Endothelial cell of umbilical vein (primary cell): Measurements from ENCODE around the gene GSE1. TPM values are rescaled to one million over a fixed set of nuclear protein-coding genes. Genes with fewer than 3 reads are reported as not detected.

Experiments used
- BruUV-seq: library from RNA; stranded (reverse); fragments of 400-500 nt; replicated peaks from 2 replicates; lab custom pipeline; 2021; lab: Mats Ljungman, UMichigan
- CTCF ChIA-PET: fragments of 300-600, 350-600 bp; sonication (Branson Sonifier 250); formaldehyde crosslinking; loops from one replicate; lab custom pipeline; 2021; ENCODE audit warnings: antibody characterized with exemption, inconsistent platforms; lab: Charles Lee
- POLR2A ChIA-PET: fragments of 300-600, 350-600 bp; sonication (Branson Sonifier 250); formaldehyde crosslinking; loops from one replicate; lab custom pipeline; 2021; ENCODE audit warnings: antibody characterized with exemption, inconsistent platforms; lab: Charles Lee
- DNase-seq: peaks from one replicate; pipeline ENCODE4 v3.0.0-alpha.2; 2011; ENCODE audit warnings: low read depth, low spot score
- FAIRE-seq: peaks from 2 replicates; lab custom pipeline; 2011; peaks lifted over from hg19 to GRCh38; lab: Jason Lieb, UNC
- H2AFZ ChIP-seq: 2 replicates; pipeline ENCODE4 v1.6.0; 2012; ENCODE audit warnings: low read depth, low read length, control low read depth, inconsistent platforms
- H3K27ac ChIP-seq: 2 replicates; pipeline ENCODE4 v1.5.1; 2011; ENCODE audit warnings: low read depth, mild to moderate bottlenecking, control low read depth, low read length, moderate library complexity; ENCODE audit not compliant: insufficient read depth
- H3K27me3 ChIP-seq, 2 experiments: 2 replicates each; pipeline versions ENCODE4 v1.6.0 to v1.6.1; 2011; ENCODE audit warnings: low read length in 2 of 2, mixed read lengths in 1 of 2; ENCODE audit not compliant: control insufficient read depth in 2 of 2, insufficient read depth in 2 of 2
- H3K36me3 ChIP-seq, 2 experiments: 2 replicates in 1 of 2; 3 replicates in 1 of 2; pipeline ENCODE4 v1.5.1; 2011; ENCODE audit warnings: low read length in 2 of 2, mild to moderate bottlenecking in 1 of 2, moderate library complexity in 1 of 2; ENCODE audit not compliant: control insufficient read depth in 2 of 2, insufficient read depth in 2 of 2; ENCODE audit errors: extremely low read depth in 1 of 2
- H3K4me1 ChIP-seq: 3 replicates; pipeline ENCODE4 v1.5.1; 2011; ENCODE audit warnings: mild to moderate bottlenecking, low read length; ENCODE audit not compliant: control insufficient read depth, insufficient read depth; ENCODE audit errors: extremely low read depth
- H3K4me2 ChIP-seq: 2 replicates; pipeline ENCODE4 v1.6.1; 2011; ENCODE audit warnings: low read length, control low read depth, mixed read lengths; ENCODE audit not compliant: insufficient read depth
- H3K4me3 ChIP-seq, 3 experiments: fragments of 200-600 bp in 1 of 3; sonication (generic), shearing (Covaris generic) in 1 of 3; replicated peaks in 1 of 3; 2 replicates each; pipeline ENCODE4 v1.5.1; 2011 to 2016; ENCODE audit warnings: control low read depth in 3 of 3, low read length in 3 of 3, mild to moderate bottlenecking in 2 of 3, inconsistent platforms in 1 of 3, low read depth in 1 of 3, moderate library complexity in 1 of 3; ENCODE audit not compliant: insufficient read depth in 1 of 3
- H3K79me2 ChIP-seq: 2 replicates; pipeline ENCODE4 v1.6.0; 2012; ENCODE audit warnings: low read length, inconsistent platforms; ENCODE audit not compliant: control insufficient read depth, insufficient read depth
- H3K9ac ChIP-seq: replicated peaks from 2 replicates; pipeline ENCODE3; 2011; ENCODE audit warnings: low read length, control low read depth; ENCODE audit not compliant: insufficient read depth; ENCODE audit errors: extremely low read depth
- H3K9me1 ChIP-seq: replicated peaks from 3 replicates; pipeline ENCODE4 v1.6.0; 2011; ENCODE audit warnings: mild to moderate bottlenecking, low read length; ENCODE audit not compliant: control insufficient read depth, insufficient read depth; ENCODE audit errors: extremely low read depth
- H3K9me3 ChIP-seq: replicated peaks from 2 replicates; pipeline ENCODE4 v1.5.1; 2012; ENCODE audit warnings: low read length, inconsistent platforms; ENCODE audit not compliant: control insufficient read depth, insufficient read depth
- H4K20me1 ChIP-seq: replicated peaks from 2 replicates; pipeline ENCODE3; 2011; ENCODE audit warnings: mild to moderate bottlenecking, low read length; ENCODE audit not compliant: control insufficient read depth, insufficient read depth; ENCODE audit errors: extremely low read depth
- CTCF ChIP-seq, 2 donors: IDR thresholded peaks; 1 replicate in 1 of 2; 2 replicates in 1 of 2; pipeline ENCODE4 v1.5.1; 2011; ENCODE audit warnings: low read length in 2 of 2, mild to moderate bottlenecking in 2 of 2, moderate library complexity in 2 of 2, control low read depth in 1 of 2, inconsistent platforms in 1 of 2, low read depth in 1 of 2; ENCODE audit not compliant: insufficient read depth in 1 of 2; ENCODE audit errors: extremely low read depth in 1 of 2
- EZH2 ChIP-seq: IDR thresholded peaks from 2 replicates; pipeline ENCODE4 v1.6.1; 2012; ENCODE audit warnings: borderline replicate concordance, low read depth, mild to moderate bottlenecking, moderate library complexity, low read length, inconsistent platforms; ENCODE audit not compliant: severe bottlenecking
- FOS ChIP-seq: IDR thresholded peaks from 2 replicates; pipeline ENCODE4 v1.6.1; 2011; ENCODE audit warnings: mild to moderate bottlenecking, low read length, moderate library complexity, borderline replicate concordance; ENCODE audit not compliant: insufficient read depth
- GATA2 ChIP-seq: IDR thresholded peaks from 2 replicates; pipeline ENCODE4 v1.7.0; 2011; ENCODE audit warnings: low read depth, mild to moderate bottlenecking, moderate library complexity, mixed read lengths, low read length; ENCODE audit not compliant: insufficient read length, insufficient read depth
- JUN ChIP-seq: IDR thresholded peaks from 2 replicates; pipeline ENCODE4 v1.6.1; 2011; ENCODE audit warnings: borderline replicate concordance, low read depth; ENCODE audit not compliant: insufficient read length, insufficient read depth
- MAX ChIP-seq: IDR thresholded peaks from 2 replicates; pipeline ENCODE4 v1.6.1; 2011; ENCODE audit not compliant: insufficient read depth, insufficient read length
- MYC ChIP-seq: IDR thresholded peaks from one replicate; pipeline ENCODE4 v1.6.1; 2011; ENCODE audit warnings: mild to moderate bottlenecking, low read depth, low read length
- POLR2A ChIP-seq: IDR thresholded peaks from 2 replicates; pipeline ENCODE4 v1.6.1; 2012; ENCODE audit warnings: low read depth, mild to moderate bottlenecking, control low read depth, low read length
- POLR2AphosphoS5 ChIP-seq: IDR thresholded peaks from 2 replicates; pipeline ENCODE4 v1.6.1; 2012; ENCODE audit warnings: low read depth, mild to moderate bottlenecking, control low read depth, low read length, moderate library complexity; ENCODE audit not compliant: insufficient read depth
- dilution Hi-C: fragments of 300-500 bp; cut with MboI; formaldehyde crosslinking; loops from one replicate; pipeline ENCODE4 v1.15.0; 2019; ENCODE audit warnings: low sequenced_read_pairs; ENCODE audit not compliant: extremely low pct_ligation_motif_present
- intact Hi-C: fragments of 100-400 bp; cut with micrococcal nuclease; formaldehyde crosslinking; loops from one replicate; pipeline ENCODE4 v1.10.0; 2022
- polyA plus RNA-seq, 4 experiments: library from polyadenylated mRNA; depleted of rRNA in 3 of 4; stranded (reverse) in 3 of 4; unstranded in 1 of 4; fragments of >200 nt; gene quantifications; 2 replicates each; pipeline versions ENCODE4 v1.2.1 to v1.2.3, GENCODE V29; 2011 to 2012; ENCODE audit warnings: missing spikeins in 1 of 4
- total RNA-seq: library from RNA; stranded (reverse); gene quantifications from 2 replicates; pipeline ENCODE4 v1.2.3, GENCODE V29; 2021

The GSE1 gene
- total and polyA plus RNA-seq, 2 donors (not counting 3 experiments of a cell fraction or from before 2014, with no cell fraction given): 4.2 to 18.3 TPM

- Histone ChIP-seq H3K4me1 (no peaks in the 10 kb centered on the region), H2AFZ (no peak overlapping the region), H3K36me3 (peaks cover 0 to 3% of the 10 kb centered on the region in 2 experiments), H3K27me3 (no peaks in the 10 kb centered on the region), H3K79me2 (no peaks in the 10 kb centered on the region), H4K20me1 (no peaks in the 10 kb centered on the region), H3K9me3 (no peaks in the 10 kb centered on the region), H3K9me1 (no peaks in the 10 kb centered on the region), H3K4me3 (no peak overlapping the region), H3K9ac (no peak overlapping the region), H3K4me2 (no peak overlapping the region), H3K27ac (no peak overlapping the region)
- no peak for DNase-seq
- no TSS peak for BruUV-seq
- intact Hi-C loops (no loop called here), dilution Hi-C loops (no loop called here)
- TF ChIP-seq JUN (no peak), POLR2AphosphoS5 (no peak), CTCF (IDR thresholded peaks at IDR 0.05; ENCODE audit: extremely low read depth in 1 of 2, insufficient read depth in 1 of 2, low read depth in 1 of 2, low read length in 2 of 2) (no peak), FOS (no peak), MYC (no peak), MAX (no peak), POLR2A (no peak), GATA2 (no peak), EZH2 (no peak)
- CTCF ChIA-PET: interaction anchor here (1.2 kb wide), 1 partner anchor 53 kb away, joined by 3 read pairs; no protein-coding TSS in a partner anchor
- no peak for FAIRE-seq
- POLR2A ChIA-PET: no interaction called here
Observed at GRCh38 chr16:85665373-85665740, 52.2 kb downstream of the GSE1 start.
